ENCODE measurements around the gene BCAT1.

Gene BCAT1

GRCh38 chr12:24846689-24847088 is 102.2 kb downstream of the BCAT1 start:
- Histone ChIP-seq H4K20me1 (ENCODE audit: control insufficient read depth, insufficient read depth, low read depth, low read length) (no peaks in the 10 kb centered on the region), H3K36me3 (ENCODE audit: control insufficient read depth, low read length) (peaks cover 83% of the 10 kb centered on the region), H3F3A (ENCODE audit: control insufficient read depth, insufficient read depth) (no peaks in the 10 kb centered on the region), H3K9me3 (ENCODE audit: control insufficient read depth, insufficient read depth, low read length) (no peaks in the 10 kb centered on the region), H3K4me3 (ENCODE audit: low read length) (no peak overlapping the region), H3K79me2 (ENCODE audit: control insufficient read depth, low read length) (peaks cover 4% of the 10 kb centered on the region; the same call in 1 of the 2 replicates), H3K4me1 (ENCODE audit: control insufficient read depth, low read length) (peaks cover 4% of the 10 kb centered on the region), H3K27ac (ENCODE audit: low read depth, low read length) (no peak overlapping the region), H3K9me2 (replicated peaks; ENCODE audit: control insufficient read depth, low read length) (no peaks in the 10 kb centered on the region), H3K27me3 (ENCODE audit: control insufficient read depth, low read length) (no peaks in the 10 kb centered on the region), H3K4me2 (ENCODE audit: low read length) (no peak overlapping the region)
- TF ChIP-seq EZH2phosphoT487 (IDR thresholded peaks at IDR 0.05; ENCODE audit: borderline replicate concordance, low read length) (no peak), CTCF (IDR thresholded peaks at IDR 0.05; ENCODE audit: low read depth, low read length, poor library complexity, severe bottlenecking) (no peak)

GRCh38 chr12:24845615-24846014 is 103.3 kb downstream of the BCAT1 start:
- TF ChIP-seq EZH2phosphoT487 (IDR thresholded peaks at IDR 0.05; ENCODE audit: borderline replicate concordance, low read length) (no peak), CTCF (IDR thresholded peaks at IDR 0.05; ENCODE audit: low read depth, low read length, poor library complexity, severe bottlenecking) (no peak)
- H3K4me1 ChIP-seq (ENCODE audit: control insufficient read depth, low read length): no peaks in the 10 kb centered on the region
- H4K20me1 ChIP-seq (ENCODE audit: control insufficient read depth, insufficient read depth, low read depth, low read length): no peaks in the 10 kb centered on the region
- no peaks in the 10 kb centered on the region for H3K9me3 ChIP-seq (ENCODE audit: control insufficient read depth, insufficient read depth, low read length)
- H3K4me2 ChIP-seq (ENCODE audit: low read length): no peak overlapping the region
- H3K36me3 ChIP-seq (ENCODE audit: control insufficient read depth, low read length): peaks cover 84% of the 10 kb centered on the region
- H3K79me2 ChIP-seq (ENCODE audit: control insufficient read depth, low read length): no peaks in the 10 kb centered on the region
- H3K9me2 ChIP-seq (replicated peaks; ENCODE audit: control insufficient read depth, low read length): no peaks in the 10 kb centered on the region
- no peaks in the 10 kb centered on the region for H3K27me3 ChIP-seq (ENCODE audit: control insufficient read depth, low read length)
- no peak overlapping the region for H3K4me3 ChIP-seq (ENCODE audit: low read length)
- no peaks in the 10 kb centered on the region for H3F3A ChIP-seq (ENCODE audit: control insufficient read depth, insufficient read depth)
- H3K27ac ChIP-seq (ENCODE audit: low read depth, low read length): no peak overlapping the region

GRCh38 chr12:24840046-24840800 is 108.7 kb downstream of the BCAT1 start:
- Histone ChIP-seq H3K9me3 (ENCODE audit: control insufficient read depth, insufficient read depth, low read length) (no peaks in the 10 kb centered on the region), H3K79me2 (ENCODE audit: control insufficient read depth, low read length) (no peaks in the 10 kb centered on the region), H3K27me3 (ENCODE audit: control insufficient read depth, low read length) (no peaks in the 10 kb centered on the region), H3K4me3 (ENCODE audit: low read length) (no peak overlapping the region), H3K4me1 (ENCODE audit: control insufficient read depth, low read length) (no peaks in the 10 kb centered on the region), H4K20me1 (ENCODE audit: control insufficient read depth, insufficient read depth, low read depth, low read length) (no peaks in the 10 kb centered on the region), H3K27ac (ENCODE audit: low read depth, low read length) (no peak overlapping the region), H3K36me3 (ENCODE audit: control insufficient read depth, low read length) (peaks cover 75% of the 10 kb centered on the region), H3F3A (ENCODE audit: control insufficient read depth, insufficient read depth) (peaks cover 4% of the 10 kb centered on the region; the same call in 1 of the 2 replicates), H3K4me2 (ENCODE audit: low read length) (no peak overlapping the region), H3K9me2 (replicated peaks; ENCODE audit: control insufficient read depth, low read length) (no peaks in the 10 kb centered on the region)
- TF ChIP-seq EZH2phosphoT487 (IDR thresholded peaks at IDR 0.05; ENCODE audit: borderline replicate concordance, low read length): no peak
- no peak for TF ChIP-seq CTCF (IDR thresholded peaks at IDR 0.05; ENCODE audit: low read depth, low read length, poor library complexity, severe bottlenecking)

All from DOHH2 (cell line).